CD4-positive, alpha-beta T cell treated with Interleukin-4 for 4 hours (primary cell): ENCODE data around the gene KLHL36.
A peak's percentile ranks its signal among the peaks of the same experiment; 100 is the strongest.
"Not testable (repeated sequence)": the region's sequence is repeated elsewhere in the genome, so short reads cannot be mapped to it uniquely, and the experiment has no call there.

Source experiments
- DNase-seq: peaks from one replicate; pipeline ENCODE4 v3.0.0-alpha.2; 2020

KLHL36 gene

DNA sequence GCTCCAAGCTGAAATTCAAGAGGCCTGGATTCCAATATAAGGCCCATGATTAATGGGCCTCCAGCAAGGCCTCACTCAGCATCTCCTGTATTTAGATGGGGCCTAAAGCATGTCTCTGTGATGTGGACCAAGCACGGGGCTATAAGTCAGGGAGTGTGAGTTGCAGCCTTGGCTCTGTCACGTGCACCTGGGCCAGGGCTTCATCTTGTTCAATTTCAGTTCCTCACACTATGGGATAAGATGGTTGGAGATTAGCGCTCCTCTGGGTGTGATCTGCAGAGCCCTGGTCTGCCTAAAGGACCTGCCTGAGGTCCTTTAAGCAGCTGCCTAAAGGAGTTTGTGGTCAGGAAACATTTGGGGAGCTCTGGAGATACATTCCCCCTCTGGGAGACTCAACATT lies 25.2 kb downstream of the KLHL36 start:
- DNase-seq = no peak

GRCh38 chr16:84675423-84675822 lies 27.1 kb downstream of the KLHL36 start:
- DNase-seq = no peak

DNA sequence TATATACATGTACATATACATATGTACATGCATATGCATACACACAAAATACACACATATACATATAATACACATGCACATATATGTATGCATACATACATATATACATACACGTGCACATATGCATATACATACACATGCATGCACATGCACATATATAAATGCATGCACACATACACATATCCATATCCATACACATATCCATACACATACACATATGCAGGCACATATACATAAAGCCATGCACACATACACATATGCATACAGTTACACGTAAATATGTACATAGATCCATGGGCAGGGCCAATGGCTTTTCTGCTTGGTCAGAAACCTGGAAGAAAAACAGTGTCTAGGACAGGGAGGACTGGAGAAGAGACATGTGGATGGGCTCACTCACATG lies 27.6 kb downstream of the KLHL36 start:
- no peak for DNase-seq

- DNase-seq = no peak
These were observed 28.9 kb downstream of the KLHL36 start for GRCh38 chr16:84677017-84677803.

GRCh38 chr16:84677849-84678248 lies 29.5 kb downstream of the KLHL36 start:
- no peak for DNase-seq

- DNase-seq = no peak
These were observed 30.2 kb downstream of the KLHL36 start for GRCh38 chr16:84678541-84678940.

DNA sequence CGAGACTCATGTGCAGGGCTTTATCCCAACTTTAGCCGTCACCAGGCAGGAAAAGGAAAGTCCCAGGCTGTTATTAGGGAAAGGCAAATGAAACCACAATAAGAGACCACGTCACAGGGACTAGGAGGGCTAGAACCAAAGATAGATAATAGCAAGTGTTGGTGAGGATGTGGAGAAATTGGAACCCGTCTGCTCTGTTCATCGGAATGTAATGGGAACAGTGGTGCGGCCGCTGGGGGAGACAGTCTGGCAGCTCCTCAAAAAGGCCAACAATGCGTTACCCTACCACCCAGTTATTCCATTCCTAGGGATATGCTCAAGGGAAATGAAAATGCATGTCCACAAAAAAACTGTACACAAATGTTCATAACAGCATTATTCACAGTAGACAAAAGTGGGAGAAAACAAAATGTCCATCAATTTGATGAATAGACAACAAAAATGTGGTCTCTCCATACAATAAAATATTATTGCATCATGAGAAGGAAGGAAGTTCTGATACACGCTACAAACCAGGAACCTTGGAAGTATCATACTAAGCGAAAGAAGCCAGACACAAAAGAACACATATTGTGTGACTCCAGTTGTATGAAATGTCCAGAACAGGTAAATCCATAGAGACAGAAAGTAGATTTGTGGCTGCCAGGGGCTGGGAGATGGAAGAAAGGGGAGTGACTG lies 32.0 kb downstream of the KLHL36 start:
- DNase-seq = no peak

GRCh38 chr16:84680843-84681629 lies 32.7 kb downstream of the KLHL36 start:
- no peak for DNase-seq

DNA sequence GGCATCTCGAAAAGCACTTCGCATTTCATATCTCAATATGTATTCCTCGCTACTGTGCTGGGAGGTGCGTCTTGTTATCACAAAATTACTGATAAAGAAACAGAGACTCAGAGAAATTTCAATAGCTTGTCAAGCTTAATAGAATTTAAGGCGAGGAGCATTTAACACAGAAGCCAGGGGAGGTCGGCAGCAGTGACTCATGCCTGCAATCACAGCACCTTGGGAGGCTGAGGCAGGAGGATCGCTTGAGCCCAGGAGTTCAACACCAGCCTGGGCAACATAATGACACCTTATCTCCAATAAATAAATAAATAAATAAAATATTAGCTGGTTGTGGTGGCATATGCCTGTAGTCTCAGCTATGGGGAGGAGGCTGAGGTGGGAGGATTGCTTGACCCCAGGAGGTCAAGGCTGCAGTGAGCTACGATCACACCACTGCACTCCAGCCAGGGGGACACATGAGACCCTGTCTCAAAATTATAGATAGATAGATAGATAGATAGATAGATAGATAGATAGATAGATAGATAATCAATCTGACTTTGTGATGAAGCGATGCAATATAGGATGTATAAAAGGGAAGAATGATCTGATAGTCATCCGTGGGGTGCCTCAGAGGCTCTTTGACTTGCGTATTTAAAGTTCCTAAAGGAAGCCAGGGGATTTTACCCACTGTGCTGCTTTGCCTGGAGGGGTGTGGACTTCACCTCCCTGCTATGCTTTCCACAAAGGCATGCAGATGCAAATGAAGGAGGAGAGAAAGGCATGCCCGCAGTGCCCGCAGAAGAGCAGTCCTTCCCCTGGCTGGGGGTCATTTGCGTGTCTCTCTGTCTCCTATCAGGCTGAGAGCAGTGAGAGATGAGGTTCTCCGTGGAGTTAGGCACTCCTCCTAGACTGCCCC lies 35.6 kb downstream of the KLHL36 start:
- no peak for DNase-seq

- DNase-seq = no peak
These were observed 36.3 kb downstream of the KLHL36 start for GRCh38 chr16:84684592-84684965.

- DNase-seq = no peak
These were observed 36.9 kb downstream of the KLHL36 start for GRCh38 chr16:84685210-84685609.

DNA sequence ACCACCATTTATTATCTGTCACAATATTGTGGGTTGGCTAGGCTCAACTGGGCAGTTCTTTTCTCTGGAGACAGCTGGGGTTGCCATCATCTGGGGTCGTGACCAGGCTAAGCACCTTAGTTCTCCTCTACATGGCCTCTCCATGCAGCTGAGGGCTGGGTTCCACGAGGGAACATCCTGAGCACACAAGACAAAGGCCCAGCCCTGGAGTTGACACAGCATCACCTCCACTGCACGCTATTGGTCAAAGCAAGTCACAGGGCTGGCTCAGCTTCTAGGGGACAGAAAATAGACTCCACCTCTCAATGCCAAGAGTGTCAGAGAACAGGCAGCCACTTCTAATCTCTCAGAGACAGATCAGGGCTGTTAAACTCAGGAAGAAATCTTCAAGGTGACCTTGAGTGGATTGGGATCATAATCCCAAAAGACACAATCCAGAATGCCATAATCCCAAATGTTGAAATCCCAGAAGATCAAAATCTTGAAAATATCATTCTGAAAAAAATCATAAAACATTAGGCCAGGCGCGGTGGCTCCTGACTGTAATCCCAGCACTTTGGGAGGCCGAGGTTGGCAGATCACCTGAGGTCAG lies 38.5 kb downstream of the KLHL36 start:
- DNase-seq = no peak

DNA sequence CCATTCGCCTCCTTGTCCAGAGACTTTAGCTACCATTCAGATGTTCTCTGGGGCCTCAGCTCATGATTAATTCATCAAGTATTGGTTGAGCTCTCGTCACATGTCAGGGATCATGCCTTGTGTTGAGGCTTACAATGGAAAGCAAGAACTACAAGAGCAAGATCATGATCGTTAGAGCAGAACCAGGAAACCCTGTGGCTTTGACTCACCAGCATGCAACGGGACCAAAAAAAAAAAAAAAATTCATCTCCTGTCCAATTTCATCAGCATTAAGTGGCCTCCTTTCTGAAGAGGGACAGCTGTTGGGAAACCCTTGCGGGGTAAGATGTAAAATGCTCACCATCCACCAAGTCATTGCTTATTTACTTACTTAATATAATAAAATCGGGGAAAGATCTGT lies 39.4 kb downstream of the KLHL36 start:
- no peak for DNase-seq

DNA sequence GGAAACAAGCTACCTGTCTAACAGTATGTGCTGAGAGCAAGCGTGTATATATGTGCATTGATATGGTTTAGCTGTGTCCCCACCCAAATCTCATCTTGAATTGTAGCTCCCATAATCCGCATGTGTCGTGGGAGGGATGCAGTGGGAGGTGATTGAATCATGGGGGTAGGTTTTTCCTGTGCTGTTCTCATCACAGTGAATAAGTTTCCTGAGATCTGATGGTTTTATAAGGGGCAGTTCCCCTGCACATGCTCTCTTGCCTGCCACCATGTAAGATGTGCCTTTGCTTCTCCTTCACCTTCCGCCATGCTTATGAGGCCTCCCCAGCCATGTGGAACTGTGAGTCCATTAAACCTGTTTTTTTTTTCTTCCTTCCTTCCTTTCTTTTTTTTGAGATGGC lies 39.9 kb downstream of the KLHL36 start:
- not testable (repeated sequence) for DNase-seq

GRCh38 chr16:84689111-84689510 lies 40.8 kb downstream of the KLHL36 start:
- no peak for DNase-seq

DNA sequence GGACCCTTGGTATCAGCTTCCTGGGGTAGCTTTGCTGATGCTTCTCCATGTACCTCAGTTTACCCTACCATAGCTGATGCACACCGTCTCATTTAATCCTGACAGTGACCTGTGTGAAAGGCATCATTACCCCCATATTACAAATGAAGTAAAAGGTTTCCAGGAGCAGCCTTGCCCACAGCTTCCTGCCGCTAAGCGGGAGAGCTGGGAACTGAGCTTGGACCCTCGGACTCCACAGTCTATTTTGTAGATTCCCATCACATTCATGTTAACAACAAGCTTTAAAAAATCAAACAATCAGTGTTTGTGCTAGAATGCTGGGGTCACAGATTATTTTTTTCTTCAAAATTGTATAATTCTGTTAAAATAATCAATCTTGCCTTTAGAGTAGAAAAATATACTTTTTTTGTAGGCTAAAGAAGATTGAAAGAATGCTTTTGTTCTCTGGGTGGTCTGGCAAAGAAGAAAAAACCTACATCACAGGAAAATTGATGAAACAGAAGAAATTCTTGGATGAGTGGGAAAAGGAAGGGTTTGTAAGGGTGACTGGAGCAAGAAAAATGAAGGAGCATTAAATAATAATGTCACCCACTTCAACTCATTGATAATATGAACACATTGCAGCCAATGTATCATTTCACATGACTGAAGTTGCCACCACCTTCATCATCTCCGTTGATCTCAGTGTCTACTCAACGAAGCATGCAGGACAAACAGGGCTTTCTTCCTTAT lies 41.9 kb downstream of the KLHL36 start:
- DNase-seq = no peak

GRCh38 chr16:84692451-84693214 lies 44.3 kb downstream of the KLHL36 start:
- DNase-seq = no peak

GRCh38 chr16:84693869-84694268 lies 45.6 kb downstream of the KLHL36 start:
- not testable (repeated sequence) for DNase-seq

DNA sequence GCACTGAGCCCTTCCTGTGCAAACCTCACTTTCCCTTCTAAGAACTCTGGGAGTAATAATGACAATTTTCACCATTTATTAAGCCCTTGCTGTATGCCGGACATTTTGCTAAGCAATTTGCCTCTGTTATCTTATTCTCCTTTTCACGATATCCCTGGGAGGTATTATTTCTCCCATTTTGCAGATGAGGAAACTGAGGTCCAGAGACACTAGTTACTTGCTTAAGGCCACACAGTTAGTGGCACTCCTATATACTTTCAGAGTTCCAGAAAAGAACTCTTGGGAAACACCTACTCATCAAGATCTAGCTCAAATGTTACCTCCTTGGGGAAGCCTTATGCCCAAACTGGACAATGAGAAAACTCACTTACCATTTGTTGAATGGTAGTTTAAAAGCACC lies 46.7 kb downstream of the KLHL36 start:
- DNase-seq = no peak

DNA sequence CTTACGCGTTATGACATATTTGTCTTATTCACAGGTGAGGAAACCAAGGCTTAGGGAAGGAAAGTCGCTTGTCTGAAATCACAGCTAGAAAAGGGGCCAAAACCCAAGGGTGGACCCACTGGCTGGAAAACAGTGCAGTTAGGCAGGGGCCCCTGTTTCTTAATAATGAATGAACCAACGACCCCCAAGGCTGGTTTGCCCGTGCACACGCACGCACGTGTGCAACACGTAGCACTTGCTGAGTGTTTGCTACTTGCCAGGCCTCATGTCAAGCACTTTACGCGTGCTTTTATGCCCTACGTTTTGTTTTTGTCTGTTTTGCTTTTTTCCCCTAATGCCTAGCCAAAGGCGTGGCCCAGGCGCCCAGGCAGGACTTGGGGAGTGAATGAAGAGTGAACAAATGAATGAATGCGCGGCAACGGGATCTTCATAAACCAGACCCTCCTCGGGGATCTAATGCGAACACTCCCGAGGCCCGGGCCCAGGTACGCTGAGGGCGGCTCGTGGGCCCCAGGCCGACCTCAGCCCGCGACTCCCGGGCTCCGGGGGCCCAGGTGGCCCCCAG lies 50.9 kb downstream of the KLHL36 start:
- peak; percentile 8 for DNase-seq
